Measurements from ENCODE around the gene AK9. TPM values are rescaled to one million over a fixed set of nuclear protein-coding genes. Genes with fewer than 3 reads are reported as not detected.

AK9 gene
- total RNA-seq, 1 experiment from 2014 or later: 2.6 TPM

DNA sequence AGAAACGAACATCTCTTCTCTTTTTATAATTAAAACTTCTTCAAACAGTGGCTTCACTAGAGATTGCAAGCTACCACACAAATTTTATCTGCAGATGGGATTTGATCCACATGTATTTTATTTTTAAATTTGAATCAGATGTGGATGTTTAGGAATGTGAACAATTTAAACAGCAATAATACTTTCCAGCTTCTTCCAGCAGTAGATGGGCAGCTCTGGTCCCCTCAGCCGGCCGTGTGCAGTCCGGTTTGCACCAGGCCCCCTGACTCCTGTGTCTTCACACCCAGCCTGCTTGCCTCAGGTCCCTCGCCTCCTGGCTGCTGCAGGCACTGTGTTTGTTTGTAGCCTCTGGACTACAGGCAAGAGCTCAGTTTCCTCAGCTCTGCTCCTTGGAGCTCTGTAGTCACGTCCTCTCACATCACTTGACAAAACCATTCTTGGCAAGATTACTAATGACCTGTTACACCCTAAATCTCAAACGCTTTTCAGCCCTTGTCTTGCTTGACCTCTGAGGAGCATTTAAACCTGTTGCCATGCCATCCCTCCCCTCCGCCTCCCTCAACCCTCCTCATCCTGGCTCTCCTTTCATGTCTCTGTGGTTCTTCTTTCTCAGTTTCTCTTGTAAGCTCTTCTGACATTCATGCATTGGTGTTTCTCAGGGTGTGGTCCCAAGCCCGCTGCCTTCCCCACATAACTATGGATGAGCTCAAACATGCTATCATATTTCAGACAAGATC lies 194.8 kb downstream of the AK9 start:
- CTCF ChIA-PET: interaction anchor here (0.6 to 0.7 kb wide), 2 partner anchors 208 to 420 kb away, joined by 3 to 6 read pairs; no protein-coding TSS in a partner anchor
- BruUV-seq (replicated peaks): no TSS peak
- POLR2A ChIA-PET (ENCODE audit: low non-redundant PET): no interaction called here
- H3K4me3 ChIP-seq (ENCODE audit: low read depth, low read length, poor library complexity, severe bottlenecking): no peak overlapping the region
- H3K36me3 ChIP-seq (ENCODE audit: insufficient read depth, low read length, poor library complexity, severe bottlenecking): no peaks in the 10 kb centered on the region
- no peaks in the 10 kb centered on the region for H3K27me3 ChIP-seq (replicated peaks; ENCODE audit: insufficient read depth, low read depth, low read length, poor library complexity)
- DNase-seq (ENCODE audit: low spot score): no peak
- intact Hi-C loops (cut with micrococcal nuclease; ENCODE audit: unreplicated experiment): no loop called here
- H3K9me3 ChIP-seq (ENCODE audit: low read depth, low read length, poor library complexity, severe bottlenecking): no peaks in the 10 kb centered on the region
- no peak for TF ChIP-seq CTCF (conservative IDR thresholded peaks at IDR 0.05; ENCODE audit: low read depth, low read length)
- TF ChIP-seq EZH2 (IDR thresholded peaks at IDR 0.05; ENCODE audit: borderline replicate concordance, low read depth, low read length, poor library complexity, severe bottlenecking): no peak
- H3K4me1 ChIP-seq (ENCODE audit: insufficient read depth, low read length, poor library complexity, severe bottlenecking): peaks cover 4% of the 10 kb centered on the region
- no peak overlapping the region for H3K27ac ChIP-seq (ENCODE audit: low read depth, low read length, poor library complexity, severe bottlenecking)

DNA sequence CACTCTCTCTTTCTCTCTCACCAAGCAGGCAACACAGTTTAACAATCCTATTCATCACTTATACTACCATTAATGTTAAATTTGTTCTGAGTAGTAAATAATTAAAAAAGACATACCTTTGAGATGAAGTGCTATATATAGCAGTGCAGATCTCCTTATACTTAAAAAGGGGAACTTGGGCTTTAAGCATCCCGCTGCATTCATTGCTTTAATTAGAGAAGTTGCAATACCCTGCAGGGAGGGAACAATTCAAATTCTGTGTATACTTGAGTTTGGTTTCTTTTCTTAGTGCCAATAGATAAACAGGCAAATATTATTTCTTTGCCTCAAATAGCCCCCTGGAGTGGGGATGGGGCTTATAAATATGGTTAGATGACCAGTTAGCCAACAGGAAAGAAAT lies 197.1 kb downstream of the AK9 start:
- intact Hi-C loops (cut with micrococcal nuclease; ENCODE audit: unreplicated experiment): no loop called here

GRCh38 chr6:109491207-109491938 lies 199.6 kb downstream of the AK9 start:
- no TSS peak for BruUV-seq (replicated peaks)
- CTCF ChIA-PET: no interaction called here
- POLR2A ChIA-PET (ENCODE audit: low non-redundant PET): no interaction called here

More for the DNA sequence above, 197.1 kb downstream of the AK9 start:
- H3K9me3 ChIP-seq (ENCODE audit: low read depth, low read length, poor library complexity, severe bottlenecking): no peaks in the 10 kb centered on the region
- no peaks in the 10 kb centered on the region for H3K36me3 ChIP-seq (ENCODE audit: insufficient read depth, low read length, poor library complexity, severe bottlenecking)
- H3K27ac ChIP-seq (ENCODE audit: low read depth, low read length, poor library complexity, severe bottlenecking): no peak overlapping the region
- ChIA-PET CTCF (no interaction called here), POLR2A (ENCODE audit: low non-redundant PET) (no interaction called here)
- H3K4me3 ChIP-seq (ENCODE audit: low read depth, low read length, poor library complexity, severe bottlenecking): no peak overlapping the region
- DNase-seq (ENCODE audit: low spot score): no peak
- TF ChIP-seq EZH2 (IDR thresholded peaks at IDR 0.05; ENCODE audit: borderline replicate concordance, low read depth, low read length, poor library complexity, severe bottlenecking): no peak
- no peak for TF ChIP-seq CTCF (conservative IDR thresholded peaks at IDR 0.05; ENCODE audit: low read depth, low read length)
- H3K4me1 ChIP-seq (ENCODE audit: insufficient read depth, low read length, poor library complexity, severe bottlenecking): peaks cover 4% of the 10 kb centered on the region
- no peaks in the 10 kb centered on the region for H3K27me3 ChIP-seq (replicated peaks; ENCODE audit: insufficient read depth, low read depth, low read length, poor library complexity)
- BruUV-seq (replicated peaks): no TSS peak

More at GRCh38 chr6:109491207-109491938, 199.6 kb downstream of the AK9 start:
- no peak for TF ChIP-seq CTCF (conservative IDR thresholded peaks at IDR 0.05; ENCODE audit: low read depth, low read length)
- TF ChIP-seq EZH2 (IDR thresholded peaks at IDR 0.05; ENCODE audit: borderline replicate concordance, low read depth, low read length, poor library complexity, severe bottlenecking): no peak
- Histone ChIP-seq H3K4me1 (ENCODE audit: insufficient read depth, low read length, poor library complexity, severe bottlenecking) (peaks cover 4% of the 10 kb centered on the region), H3K27ac (ENCODE audit: low read depth, low read length, poor library complexity, severe bottlenecking) (no peak overlapping the region), H3K4me3 (ENCODE audit: low read depth, low read length, poor library complexity, severe bottlenecking) (no peak overlapping the region), H3K9me3 (ENCODE audit: low read depth, low read length, poor library complexity, severe bottlenecking) (no peaks in the 10 kb centered on the region), H3K27me3 (replicated peaks; ENCODE audit: insufficient read depth, low read depth, low read length, poor library complexity) (no peaks in the 10 kb centered on the region), H3K36me3 (ENCODE audit: insufficient read depth, low read length, poor library complexity, severe bottlenecking) (no peaks in the 10 kb centered on the region)
- intact Hi-C loops (cut with micrococcal nuclease; ENCODE audit: unreplicated experiment): no loop called here
- DNase-seq (ENCODE audit: low spot score): no peak

Data from A673 (cell line).